SU-DHL-6 (cell line): ENCODE results near the gene LAMA3.

Experiments
- CTCF ChIP-seq: fragments of 200-600 bp; sonication (generic); IDR thresholded peaks from one replicate; pipeline ENCODE4 v1.5.1; 2017; ENCODE audit warnings: antibody characterized with exemption, mild to moderate bottlenecking, low read length, moderate library complexity; ENCODE audit not compliant: insufficient read depth, poor library complexity, severe bottlenecking
- EZH2phosphoT487 ChIP-seq: fragments of 200-600 bp; sonication (generic), shearing (Covaris generic); conservative IDR thresholded peaks from 2 replicates; pipeline ENCODE4 v1.6.1; 2018; ENCODE audit warnings: mild to moderate bottlenecking, antibody characterized with exemption, low read length, moderate library complexity, mixed read lengths

DNA sequence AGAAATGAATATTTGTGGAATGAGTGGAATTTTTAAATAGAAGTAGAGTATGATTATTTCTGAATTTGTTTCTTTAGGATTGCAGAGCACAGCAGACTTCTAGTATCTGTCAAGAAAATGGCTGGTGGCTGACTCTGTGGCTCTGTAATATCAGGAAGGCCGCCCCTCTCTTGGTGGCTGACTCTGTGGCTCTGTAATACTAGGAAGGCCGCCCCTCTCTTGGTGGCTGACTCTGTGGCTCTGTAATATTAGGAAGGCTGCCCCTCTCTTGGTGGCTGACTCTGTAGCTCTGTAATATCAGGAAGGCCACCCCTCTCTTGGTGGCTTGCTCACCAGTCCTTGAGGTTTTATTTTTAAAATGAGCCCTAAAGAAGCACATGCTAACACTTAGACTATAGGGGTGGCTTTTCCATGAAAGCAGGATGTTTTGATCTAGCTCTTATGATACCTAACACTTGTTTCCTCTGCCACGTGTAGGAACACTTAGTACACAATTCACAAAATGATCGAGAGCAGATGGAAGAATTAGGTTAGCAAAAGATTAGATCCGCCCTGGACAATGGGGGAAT, 240.2 kb downstream of the LAMA3 start:
- no peak for TF ChIP-seq CTCF
- TF ChIP-seq EZH2phosphoT487, result no peak
